ENCODE results near the gene ULK4.
"Not testable (repeated sequence)": the region's sequence is repeated elsewhere in the genome, so short reads cannot be mapped to it uniquely, and the experiment has no call there.

ULK4 gene

GRCh38 chr3:41846850-41847249 lies 115.1 kb downstream of the ULK4 start:
- WGBS, 2 experiments = 67 to 86% methylated on average over 1 of the region's 1 CpG

DNA sequence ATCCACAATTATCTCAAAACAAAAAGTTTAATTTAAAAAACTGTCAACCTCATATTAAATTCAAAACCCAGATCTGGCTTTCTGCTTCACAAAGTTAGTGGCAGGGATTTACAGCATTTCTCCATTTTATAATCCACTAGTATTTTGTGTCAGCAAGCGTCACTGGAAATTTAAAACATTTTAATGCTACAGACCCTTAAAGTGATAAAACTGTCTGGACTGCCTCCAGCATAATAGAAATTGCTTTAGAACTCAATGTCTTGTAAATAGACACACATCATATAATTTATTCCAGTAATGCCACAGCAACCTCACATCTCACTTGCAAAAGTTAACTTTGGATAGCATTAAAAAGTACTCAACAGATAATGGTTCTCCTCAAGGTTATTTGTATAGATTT lies 116.1 kb downstream of the ULK4 start:
- H3K27ac ChIP-seq (ENCODE audit: insufficient read depth, low read depth, low read length, poor library complexity, severe bottlenecking) = no peak overlapping the region
- 83 to 100% methylated on average over 1 of the region's 1 CpG for WGBS, 2 experiments
- no peak overlapping the region for H3K4me3 ChIP-seq (ENCODE audit: insufficient read depth, low read depth, low read length)
- no peaks in the 10 kb centered on the region for H3K9me3 ChIP-seq (ENCODE audit: control insufficient read depth, low read length)
- H3K27me3 ChIP-seq (ENCODE audit: control insufficient read depth, insufficient read depth, low read length, poor library complexity, severe bottlenecking) = no peaks in the 10 kb centered on the region
- H3K36me3 ChIP-seq (ENCODE audit: control insufficient read depth, insufficient read depth, low read length) = no peaks in the 10 kb centered on the region
- no peaks in the 10 kb centered on the region for H3K4me1 ChIP-seq (ENCODE audit: control insufficient read depth, insufficient read depth, low read length)

More at GRCh38 chr3:41846850-41847249, 115.1 kb downstream of the ULK4 start:
- Histone ChIP-seq H3K27me3 (ENCODE audit: control insufficient read depth, insufficient read depth, low read length, poor library complexity, severe bottlenecking) (no peaks in the 10 kb centered on the region), H3K4me1 (ENCODE audit: control insufficient read depth, insufficient read depth, low read length) (no peaks in the 10 kb centered on the region), H3K4me3 (ENCODE audit: insufficient read depth, low read depth, low read length) (no peak overlapping the region), H3K36me3 (ENCODE audit: control insufficient read depth, insufficient read depth, low read length) (no peaks in the 10 kb centered on the region), H3K9me3 (ENCODE audit: control insufficient read depth, low read length) (no peaks in the 10 kb centered on the region), H3K27ac (ENCODE audit: insufficient read depth, low read depth, low read length, poor library complexity, severe bottlenecking) (no peak overlapping the region)

- H3K4me3 ChIP-seq (ENCODE audit: insufficient read depth, low read depth, low read length); H3K36me3 ChIP-seq (ENCODE audit: control insufficient read depth, insufficient read depth, low read length); H3K9me3 ChIP-seq (ENCODE audit: control insufficient read depth, low read length); H3K27ac ChIP-seq (ENCODE audit: insufficient read depth, low read depth, low read length, poor library complexity, severe bottlenecking); H3K27me3 ChIP-seq (ENCODE audit: control insufficient read depth, insufficient read depth, low read length, poor library complexity, severe bottlenecking); H3K4me1 ChIP-seq (ENCODE audit: control insufficient read depth, insufficient read depth, low read length): not testable (repeated sequence)
- WGBS, 2 experiments = 95 to 96% methylated on average over 24 of the region's 24 CpGs
Observed at GRCh38 chr3:41844256-41844655, 117.6 kb downstream of the ULK4 start.

- not testable (repeated sequence) for H3K9me3 ChIP-seq (ENCODE audit: control insufficient read depth, low read length); H3K27ac ChIP-seq (ENCODE audit: insufficient read depth, low read depth, low read length, poor library complexity, severe bottlenecking); H3K4me1 ChIP-seq (ENCODE audit: control insufficient read depth, insufficient read depth, low read length); H3K4me3 ChIP-seq (ENCODE audit: insufficient read depth, low read depth, low read length); H3K27me3 ChIP-seq (ENCODE audit: control insufficient read depth, insufficient read depth, low read length, poor library complexity, severe bottlenecking); H3K36me3 ChIP-seq (ENCODE audit: control insufficient read depth, insufficient read depth, low read length)
- 97% methylated on average over 52 of the region's 52 CpGs for WGBS, 2 experiments
Observed at GRCh38 chr3:41840936-41841668, 120.8 kb downstream of the ULK4 start.

DNA sequence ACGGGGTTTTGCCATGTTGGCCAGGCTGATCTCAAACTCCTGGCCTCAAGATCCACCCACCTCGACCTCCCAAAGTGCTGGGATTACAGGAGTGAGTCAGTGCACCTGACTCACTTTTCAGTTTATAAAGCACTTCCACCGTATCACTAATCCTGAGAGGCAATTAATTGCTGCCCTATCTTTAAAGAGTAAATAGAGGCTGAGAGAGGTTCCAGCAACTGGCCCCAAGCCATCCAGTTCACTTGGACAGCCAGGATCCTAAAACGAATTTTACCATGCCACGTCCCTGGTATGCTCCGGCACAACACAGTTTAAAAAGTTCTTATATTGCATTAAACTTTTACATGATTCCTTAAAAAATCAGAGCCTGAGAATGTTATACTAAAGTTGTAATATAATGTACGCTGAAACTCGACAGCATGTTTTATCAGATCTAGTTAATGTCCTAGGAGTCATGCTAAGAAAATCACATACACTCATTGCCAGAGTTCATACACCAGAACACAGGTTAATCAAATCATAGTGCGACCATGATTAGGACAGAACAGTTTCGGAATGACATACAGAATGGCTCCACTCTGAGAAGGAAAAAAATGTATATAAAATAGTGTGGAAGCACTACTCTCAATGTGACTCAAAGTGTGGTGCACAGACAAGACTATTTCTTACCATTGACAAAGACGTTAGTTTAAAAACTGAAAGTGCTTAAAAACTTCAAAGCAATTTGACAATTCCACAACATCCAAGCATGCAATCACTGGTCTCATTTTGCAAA lies 125.4 kb downstream of the ULK4 start:
- no peaks in the 10 kb centered on the region for H3K27me3 ChIP-seq (ENCODE audit: control insufficient read depth, insufficient read depth, low read length, poor library complexity, severe bottlenecking)
- no peaks in the 10 kb centered on the region for H3K36me3 ChIP-seq (ENCODE audit: control insufficient read depth, insufficient read depth, low read length)
- 89 to 91% methylated on average over 11 of the region's 11 CpGs for WGBS, 2 experiments
- no peak overlapping the region for H3K27ac ChIP-seq (ENCODE audit: insufficient read depth, low read depth, low read length, poor library complexity, severe bottlenecking)
- no peak overlapping the region for H3K4me3 ChIP-seq (ENCODE audit: insufficient read depth, low read depth, low read length)
- no peaks in the 10 kb centered on the region for H3K9me3 ChIP-seq (ENCODE audit: control insufficient read depth, low read length)
- H3K4me1 ChIP-seq (ENCODE audit: control insufficient read depth, insufficient read depth, low read length) = no peaks in the 10 kb centered on the region

GRCh38 chr3:41833628-41834027 lies 128.3 kb downstream of the ULK4 start:
- WGBS, 2 experiments = 98% methylated on average over 3 of the region's 3 CpGs; no CpG with 5 or more reads in 1 of the 2 experiments
- no peaks in the 10 kb centered on the region for H3K27me3 ChIP-seq (ENCODE audit: control insufficient read depth, insufficient read depth, low read length, poor library complexity, severe bottlenecking)

DNA sequence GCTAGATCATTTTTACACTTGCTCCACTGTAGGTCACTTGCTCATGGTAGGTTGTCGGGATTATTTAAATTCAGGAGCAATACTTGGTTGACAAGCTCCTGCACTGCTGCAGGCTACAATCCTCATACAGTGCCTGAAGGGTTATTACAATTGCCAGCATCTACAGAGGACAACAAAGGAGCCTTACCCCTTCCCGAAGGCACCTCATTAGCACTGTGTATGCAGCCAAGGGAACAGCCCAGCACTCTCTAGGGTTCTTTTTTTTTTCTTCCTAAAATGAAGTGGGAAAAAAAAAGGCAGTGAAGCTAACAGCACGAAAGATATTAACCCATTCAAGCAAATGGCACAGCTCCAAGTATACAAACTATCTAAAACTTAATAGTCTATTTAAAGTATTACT lies 142.7 kb downstream of the ULK4 start:
- Histone ChIP-seq H3K9me3 (ENCODE audit: control insufficient read depth, low read length) (no peaks in the 10 kb centered on the region), H3K36me3 (ENCODE audit: control insufficient read depth, insufficient read depth, low read length) (peaks cover 4% of the 10 kb centered on the region), H3K4me3 (ENCODE audit: insufficient read depth, low read depth, low read length) (no peak overlapping the region), H3K27ac (ENCODE audit: insufficient read depth, low read depth, low read length, poor library complexity, severe bottlenecking) (no peak overlapping the region), H3K27me3 (ENCODE audit: control insufficient read depth, insufficient read depth, low read length, poor library complexity, severe bottlenecking) (no peaks in the 10 kb centered on the region), H3K4me1 (ENCODE audit: control insufficient read depth, insufficient read depth, low read length) (no peaks in the 10 kb centered on the region)
- WGBS, 2 experiments = 49 to 55% methylated on average over 2 of the region's 3 CpGs

More at GRCh38 chr3:41833628-41834027, 128.3 kb downstream of the ULK4 start:
- Histone ChIP-seq H3K27ac (ENCODE audit: insufficient read depth, low read depth, low read length, poor library complexity, severe bottlenecking) (no peak overlapping the region), H3K4me1 (ENCODE audit: control insufficient read depth, insufficient read depth, low read length) (no peaks in the 10 kb centered on the region), H3K4me3 (ENCODE audit: insufficient read depth, low read depth, low read length) (no peak overlapping the region), H3K36me3 (ENCODE audit: control insufficient read depth, insufficient read depth, low read length) (no peaks in the 10 kb centered on the region), H3K9me3 (ENCODE audit: control insufficient read depth, low read length) (no peaks in the 10 kb centered on the region)

DNA sequence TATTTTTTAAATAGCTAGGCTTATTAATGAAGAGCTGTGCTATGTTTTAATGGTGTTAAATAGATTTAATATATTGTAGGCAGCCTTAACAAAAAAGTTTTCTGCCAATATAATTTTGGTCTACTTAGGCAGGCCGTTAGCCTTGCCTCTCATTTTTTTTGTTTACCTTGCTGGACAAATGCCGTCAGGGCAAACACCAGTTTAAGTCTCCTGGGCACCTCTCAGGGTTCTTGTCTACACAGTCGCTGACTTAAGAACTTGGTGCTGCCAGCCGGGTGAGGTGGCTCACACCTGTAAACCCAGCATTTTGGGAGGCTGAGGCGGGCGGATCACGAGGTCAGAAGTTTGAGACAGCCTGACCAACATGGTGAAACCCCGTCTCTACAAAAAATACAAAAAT lies 153.3 kb downstream of the ULK4 start:
- H3K27ac ChIP-seq (ENCODE audit: insufficient read depth, low read depth, low read length, poor library complexity, severe bottlenecking) = no peak overlapping the region
- WGBS, 2 experiments = 89 to 92% methylated on average over 8 of the region's 8 CpGs
- H3K4me1 ChIP-seq (ENCODE audit: control insufficient read depth, insufficient read depth, low read length) = no peaks in the 10 kb centered on the region
- H3K36me3 ChIP-seq (ENCODE audit: control insufficient read depth, insufficient read depth, low read length) = no peaks in the 10 kb centered on the region
- no peaks in the 10 kb centered on the region for H3K9me3 ChIP-seq (ENCODE audit: control insufficient read depth, low read length)
- H3K4me3 ChIP-seq (ENCODE audit: insufficient read depth, low read depth, low read length) = no peak overlapping the region
- H3K27me3 ChIP-seq (ENCODE audit: control insufficient read depth, insufficient read depth, low read length, poor library complexity, severe bottlenecking) = no peaks in the 10 kb centered on the region

GRCh38 chr3:41808152-41808551 lies 153.8 kb downstream of the ULK4 start:
- Histone ChIP-seq H3K36me3 (ENCODE audit: control insufficient read depth, insufficient read depth, low read length) (no peaks in the 10 kb centered on the region), H3K27me3 (ENCODE audit: control insufficient read depth, insufficient read depth, low read length, poor library complexity, severe bottlenecking) (no peaks in the 10 kb centered on the region), H3K27ac (ENCODE audit: insufficient read depth, low read depth, low read length, poor library complexity, severe bottlenecking) (no peak overlapping the region), H3K4me3 (ENCODE audit: insufficient read depth, low read depth, low read length) (no peak overlapping the region), H3K4me1 (ENCODE audit: control insufficient read depth, insufficient read depth, low read length) (no peaks in the 10 kb centered on the region), H3K9me3 (ENCODE audit: control insufficient read depth, low read length) (no peaks in the 10 kb centered on the region)
- 93 to 100% methylated on average over 1 of the region's 1 CpG for WGBS, 2 experiments

- no peak overlapping the region for H3K4me3 ChIP-seq (ENCODE audit: insufficient read depth, low read depth, low read length)
- WGBS, 2 experiments = 53 to 63% methylated on average over 3 to 5 of the region's 5 CpGs
- H3K36me3 ChIP-seq (ENCODE audit: control insufficient read depth, insufficient read depth, low read length) = no peaks in the 10 kb centered on the region
- no peaks in the 10 kb centered on the region for H3K4me1 ChIP-seq (ENCODE audit: control insufficient read depth, insufficient read depth, low read length)
- no peak overlapping the region for H3K27ac ChIP-seq (ENCODE audit: insufficient read depth, low read depth, low read length, poor library complexity, severe bottlenecking)
- no peaks in the 10 kb centered on the region for H3K27me3 ChIP-seq (ENCODE audit: control insufficient read depth, insufficient read depth, low read length, poor library complexity, severe bottlenecking)
- no peaks in the 10 kb centered on the region for H3K9me3 ChIP-seq (ENCODE audit: control insufficient read depth, low read length)
Observed at GRCh38 chr3:41794748-41795589, 166.9 kb downstream of the ULK4 start.
